Subcutaneous abdominal adipose tissue (tissue), 5 donors: Measurements from ENCODE around the gene SLC9A9.

Experiments used
- H3K27ac ChIP-seq: one replicate; pipeline ENCODE4 v1.7.0; 2013; ENCODE audit warnings: low read depth, mild to moderate bottlenecking, inconsistent platforms, low read length, moderate library complexity
- H3K27me3 ChIP-seq, 5 donors: one replicate each; pipeline ENCODE4 v1.7.0; 2013; ENCODE audit warnings: low read length in 5 of 5, inconsistent platforms in 1 of 5; ENCODE audit not compliant: control insufficient read depth in 5 of 5, insufficient read depth in 4 of 5
- H3K36me3 ChIP-seq, 5 donors: one replicate each; pipeline ENCODE4 v1.7.0; 2013; ENCODE audit warnings: low read length in 5 of 5; ENCODE audit not compliant: control insufficient read depth in 5 of 5, insufficient read depth in 5 of 5
- H3K4me1 ChIP-seq, 5 donors: one replicate each; pipeline ENCODE4 v1.7.0; 2013; ENCODE audit warnings: low read length in 5 of 5, mild to moderate bottlenecking in 3 of 5, moderate library complexity in 1 of 5; ENCODE audit not compliant: control insufficient read depth in 5 of 5, insufficient read depth in 5 of 5
- H3K4me3 ChIP-seq, 5 donors: one replicate each; pipeline ENCODE4 v1.7.0; 2013; ENCODE audit warnings: low read length in 5 of 5, low read depth in 1 of 5
- H3K9ac ChIP-seq, 5 donors: one replicate each; pipeline ENCODE4 v1.7.0; 2013; ENCODE audit warnings: low read length in 5 of 5, mild to moderate bottlenecking in 4 of 5, moderate library complexity in 3 of 5
- H3K9me3 ChIP-seq, 5 donors: one replicate each; pipeline ENCODE4 v1.7.0; 2013; ENCODE audit warnings: low read length in 5 of 5; ENCODE audit not compliant: control insufficient read depth in 5 of 5
- donor health status: healthy.
- donor health status: healthy.
- donor health status: healthy.
- donor health status: healthy.
- donor health status: healthy.

The SLC9A9 gene

GRCh38 chr3:143273975-143274690 lies 574.1 kb downstream of the SLC9A9 start:
- H3K4me3 ChIP-seq: no peak overlapping the region
- no peaks in the 10 kb centered on the region for H3K4me1 ChIP-seq
- H3K9me3 ChIP-seq: no peaks in the 10 kb centered on the region
- peaks cover 0 to 3% (median 0%) of the 10 kb centered on the region in 5 donors for H3K36me3 ChIP-seq
- H3K9ac ChIP-seq: no peak overlapping the region
- H3K27ac ChIP-seq: no peak overlapping the region
- no peaks in the 10 kb centered on the region for H3K27me3 ChIP-seq

GRCh38 chr3:143271136-143271535 lies 577.1 kb downstream of the SLC9A9 start:
- Histone ChIP-seq H3K36me3 (peaks cover 0 to 5% (median 0%) of the 10 kb centered on the region in 5 donors), H3K9ac (no peak overlapping the region), H3K9me3 (no peaks in the 10 kb centered on the region), H3K27ac (no peak overlapping the region), H3K4me1 (peaks cover 0 to 8% (median 4%) of the 10 kb centered on the region in 5 donors), H3K27me3 (no peaks in the 10 kb centered on the region), H3K4me3 (no peak overlapping the region)

GRCh38 chr3:143269741-143270140 lies 578.5 kb downstream of the SLC9A9 start:
- Histone ChIP-seq H3K9ac (no peak overlapping the region), H3K4me3 (no peak overlapping the region), H3K27ac (no peak overlapping the region), H3K27me3 (no peaks in the 10 kb centered on the region), H3K36me3 (peaks cover 0 to 11% (median 5%) of the 10 kb centered on the region in 5 donors), H3K9me3 (no peaks in the 10 kb centered on the region), H3K4me1 (peaks cover 0 to 9% (median 4%) of the 10 kb centered on the region in 5 donors)

- no peak overlapping the region for H3K27ac ChIP-seq
- H3K4me1 ChIP-seq: peaks cover 0 to 9% (median 4%) of the 10 kb centered on the region in 5 donors
- no peaks in the 10 kb centered on the region for H3K9me3 ChIP-seq
- H3K4me3 ChIP-seq: no peak overlapping the region
- H3K36me3 ChIP-seq: peaks cover 0 to 11% (median 5%) of the 10 kb centered on the region in 5 donors
- H3K9ac ChIP-seq: no peak overlapping the region
- H3K27me3 ChIP-seq: no peaks in the 10 kb centered on the region
Observed at GRCh38 chr3:143267989-143268388, 580.3 kb downstream of the SLC9A9 start.

GRCh38 chr3:143266927-143267326 lies 581.3 kb downstream of the SLC9A9 start:
- Histone ChIP-seq H3K36me3 (peaks cover 0 to 11% (median 5%) of the 10 kb centered on the region in 5 donors), H3K9ac (no peak overlapping the region), H3K27me3 (no peaks in the 10 kb centered on the region), H3K9me3 (no peaks in the 10 kb centered on the region), H3K4me3 (no peak overlapping the region), H3K4me1 (peaks cover 0 to 9% (median 4%) of the 10 kb centered on the region in 5 donors), H3K27ac (no peak overlapping the region)

- Histone ChIP-seq H3K4me3 (no peak overlapping the region), H3K27me3 (no peaks in the 10 kb centered on the region), H3K9me3 (no peaks in the 10 kb centered on the region), H3K9ac (no peak overlapping the region), H3K36me3 (peaks cover 0 to 11% (median 4%) of the 10 kb centered on the region in 5 donors), H3K27ac (no peak overlapping the region), H3K4me1 (peaks cover 0 to 9% (median 4%) of the 10 kb centered on the region in 5 donors)
Observed at GRCh38 chr3:143266511-143266910, 581.8 kb downstream of the SLC9A9 start.

- no peak overlapping the region for H3K4me3 ChIP-seq
- peaks cover 0 to 9% (median 4%) of the 10 kb centered on the region in 5 donors for H3K4me1 ChIP-seq
- no peaks in the 10 kb centered on the region for H3K27me3 ChIP-seq
- no peak overlapping the region for H3K9ac ChIP-seq
- H3K27ac ChIP-seq: no peak overlapping the region
- H3K9me3 ChIP-seq: no peaks in the 10 kb centered on the region
- peaks cover 0 to 11% (median 4%) of the 10 kb centered on the region in 5 donors for H3K36me3 ChIP-seq
Observed at GRCh38 chr3:143265501-143266070, 582.7 kb downstream of the SLC9A9 start.

- H3K9me3 ChIP-seq: no peaks in the 10 kb centered on the region
- peaks cover 0 to 9% (median 4%) of the 10 kb centered on the region in 5 donors for H3K4me1 ChIP-seq
- no peaks in the 10 kb centered on the region for H3K27me3 ChIP-seq
- H3K4me3 ChIP-seq: no peak overlapping the region
- no peak overlapping the region for H3K27ac ChIP-seq
- no peak overlapping the region for H3K9ac ChIP-seq
- peaks cover 0 to 11% (median 4%) of the 10 kb centered on the region in 5 donors for H3K36me3 ChIP-seq
Observed at GRCh38 chr3:143263852-143264513, 584.3 kb downstream of the SLC9A9 start.

GRCh38 chr3:143261848-143262247 lies 586.4 kb downstream of the SLC9A9 start:
- Histone ChIP-seq H3K4me3 (no peak overlapping the region), H3K4me1 (peaks cover 0 to 7% (median 4%) of the 10 kb centered on the region in 5 donors), H3K9ac (no peak overlapping the region), H3K9me3 (no peaks in the 10 kb centered on the region), H3K27me3 (no peaks in the 10 kb centered on the region), H3K27ac (no peak overlapping the region), H3K36me3 (peaks cover 0 to 11% (median 4%) of the 10 kb centered on the region in 5 donors)

GRCh38 chr3:143258692-143259091 lies 589.6 kb downstream of the SLC9A9 start:
- no peaks in the 10 kb centered on the region for H3K4me1 ChIP-seq
- H3K27me3 ChIP-seq: no peaks in the 10 kb centered on the region
- no peak overlapping the region for H3K4me3 ChIP-seq
- no peak overlapping the region for H3K9ac ChIP-seq
- H3K27ac ChIP-seq: no peak overlapping the region
- no peaks in the 10 kb centered on the region for H3K36me3 ChIP-seq
- no peaks in the 10 kb centered on the region for H3K9me3 ChIP-seq
